ENCODE measurements around the gene TTC28.

GRCh38 chr22:28014211-28015045 is 665.2 kb downstream of the TTC28 start:
- TF ChIP-seq EZH2 (IDR thresholded peaks at IDR 0.05; ENCODE audit: insufficient read depth, low read length) (no peak), CTCF (IDR thresholded peaks at IDR 0.05; ENCODE audit: insufficient read depth, low read depth, low read length) (no peak)
